HepG2 (cell line): ENCODE results near the gene IL1R1. TPM values are rescaled to one million over a fixed set of nuclear protein-coding genes. Genes with fewer than 3 reads are reported as not detected.

Experiments used
- ATAC-seq: fragments of 200-7000 bp; cut with Tn5 transposase; 3 replicates; pipeline ENCODE4 v1.9.1; 2020; ENCODE audit warnings: mild to moderate bottlenecking, moderate library complexity
- BruUV-seq: library from RNA; stranded (reverse); fragments of 400-500 nt; replicated peaks from 2 replicates; lab custom pipeline; 2021; lab: Mats Ljungman, UMichigan
- CTCF ChIA-PET: fragments of 300-600 bp; formaldehyde crosslinking; extraction: SDS; loops from one replicate; lab custom pipeline; 2021; ENCODE audit warnings: low total read pairs, inconsistent platforms, low intra/inter-chr PET ratio; lab: Yijun Ruan, JAX
- POLR2A ChIA-PET: fragments of 350-600 bp; sonication (Branson Sonifier 250); formaldehyde crosslinking; loops from one replicate; lab custom pipeline; 2020; ENCODE audit warnings: antibody characterized with exemption, inconsistent platforms; lab: Yijun Ruan, JAX
- DNase-seq: peaks from one replicate; pipeline ENCODE4 v3.0.0-alpha.2; 2015; ENCODE audit warnings: low spot score
- FAIRE-seq: peaks from 3 replicates; lab custom pipeline; 2011; peaks lifted over from hg19 to GRCh38; lab: Jason Lieb, UNC
- H2AFZ ChIP-seq: one replicate; pipeline ENCODE4 v1.6.1; 2011; ENCODE audit warnings: low read length, inconsistent platforms
- H3K27ac ChIP-seq: fragments of 300-600 bp; 3 replicates; pipeline ENCODE4 v1.8.0; 2011; ENCODE audit warnings: mixed run types, mild to moderate bottlenecking, mixed read lengths, low read length, inconsistent platforms; ENCODE audit not compliant: insufficient read depth; ENCODE audit errors: extremely low read length
- H3K27me3 ChIP-seq, 2 experiments: fragments of 200-600 bp in 1 of 2; 2 replicates in 1 of 2; 3 replicates in 1 of 2; pipeline versions ENCODE4 v1.6.0 to v1.8.0; 2011; ENCODE audit warnings: low read length in 2 of 2, mild to moderate bottlenecking in 2 of 2, moderate library complexity in 2 of 2, inconsistent platforms in 1 of 2; ENCODE audit not compliant: insufficient read depth in 2 of 2, control insufficient read depth in 1 of 2
- H3K36me3 ChIP-seq, 2 experiments: fragments of 200-600 bp in 1 of 2; replicated peaks in 1 of 2; 2 replicates in 1 of 2; 3 replicates in 1 of 2; pipeline versions ENCODE4 v1.5.1 to v1.8.0; 2011; ENCODE audit warnings: low read length in 2 of 2, inconsistent platforms in 1 of 2; ENCODE audit not compliant: insufficient read depth in 2 of 2, control insufficient read depth in 1 of 2
- H3K4me1 ChIP-seq: 2 replicates; pipeline ENCODE4 v1.5.1; 2012; ENCODE audit warnings: low read length, inconsistent platforms; ENCODE audit not compliant: insufficient read depth
- H3K4me2 ChIP-seq: 2 replicates; pipeline ENCODE4 v1.6.0; 2011; ENCODE audit warnings: low read depth, low read length, inconsistent platforms
- H3K4me3 ChIP-seq, 3 experiments: fragments of 200-600 bp in 1 of 3; sonication (generic), shearing (Covaris generic) in 1 of 3; replicated peaks in 1 of 3; 2 replicates each; pipeline ENCODE4 v1.5.1; 2011 to 2016; ENCODE audit warnings: low read length in 3 of 3, inconsistent platforms in 2 of 3, low read depth in 2 of 3, mild to moderate bottlenecking in 2 of 3, control low read depth in 1 of 3, mixed read lengths in 1 of 3; ENCODE audit not compliant: insufficient read depth in 1 of 3
- H3K79me2 ChIP-seq: one replicate; pipeline ENCODE4 v1.6.1; 2011; ENCODE audit warnings: low read length, inconsistent platforms; ENCODE audit not compliant: insufficient read depth
- H3K9ac ChIP-seq: 2 replicates; pipeline ENCODE4 v1.6.0; 2011; ENCODE audit warnings: mild to moderate bottlenecking, low read depth, low read length, inconsistent platforms; ENCODE audit not compliant: insufficient read depth
- H3K9me3 ChIP-seq: 2 replicates; pipeline ENCODE4 v1.5.1; 2012; ENCODE audit warnings: mild to moderate bottlenecking, low read length
- H4K20me1 ChIP-seq: 2 replicates; pipeline ENCODE4 v1.6.0; 2011; ENCODE audit warnings: inconsistent platforms, mild to moderate bottlenecking, low read length, moderate library complexity; ENCODE audit not compliant: insufficient read depth
- FOXA1 ChIP-seq, 2 experiments: fragments of 450-650 bp in 1 of 2; sonication (generic) in 1 of 2; formaldehyde crosslinking in 1 of 2; IDR thresholded peaks; 2 replicates each; pipeline versions ENCODE4 v1.4.0 to v1.6.1; 2016 to 2020; ENCODE audit warnings: missing genetic modification reagents in 1 of 2
- KLF12 ChIP-seq: sonication (generic); formaldehyde crosslinking; IDR thresholded peaks from 2 replicates; pipeline ENCODE4 v1.4.0; 2020; ENCODE audit warnings: missing genetic modification reagents, borderline replicate concordance
- NFATC3 ChIP-seq: sonication (generic); formaldehyde crosslinking; IDR thresholded peaks from 2 replicates; pipeline ENCODE4 v1.5.1; 2020; ENCODE audit warnings: mild to moderate bottlenecking, missing genetic modification reagents
- PBX3 ChIP-seq: sonication (generic); formaldehyde crosslinking; IDR thresholded peaks from 2 replicates; pipeline ENCODE4 v1.8.1; 2023; ENCODE audit warnings: missing genetic modification reagents, inconsistent platforms, borderline replicate concordance
- PLRG1 ChIP-seq: fragments of 450-650 bp; conservative IDR thresholded peaks from 2 replicates; pipeline ENCODE4 v1.6.1; 2016
- POLR2A ChIP-seq, 2 experiments: IDR thresholded peaks; 2 replicates each; pipeline ENCODE4 v1.6.1; 2011; ENCODE audit warnings: low read depth in 2 of 2, low read length in 2 of 2, mild to moderate bottlenecking in 1 of 2, moderate library complexity in 1 of 2; ENCODE audit not compliant: insufficient read depth in 1 of 2
- ZFP36 ChIP-seq: fragments of 150-350 bp; IDR thresholded peaks from 2 replicates; pipeline ENCODE4 v1.6.1; 2018; ENCODE audit warnings: borderline replicate concordance, low read length, low read depth; ENCODE audit not compliant: partially characterized antibody
- ZFX ChIP-seq: sonication (generic); formaldehyde crosslinking; IDR thresholded peaks from 2 replicates; pipeline ENCODE4 v1.4.0; 2020; ENCODE audit warnings: mild to moderate bottlenecking, low read depth, missing genetic modification reagents, moderate library complexity
- ZNF235 ChIP-seq: sonication (generic); formaldehyde crosslinking; IDR thresholded peaks from 2 replicates; pipeline ENCODE4 v1.8.1; 2023; ENCODE audit warnings: mild to moderate bottlenecking, missing genetic modification reagents, borderline replicate concordance
- ZNF354B ChIP-seq: sonication (generic); formaldehyde crosslinking; IDR thresholded peaks from 2 replicates; pipeline ENCODE4 v1.8.0; 2022; ENCODE audit warnings: mild to moderate bottlenecking, missing genetic modification reagents
- ZNF672 ChIP-seq: sonication (generic); formaldehyde crosslinking; IDR thresholded peaks from 2 replicates; pipeline ENCODE4 v1.8.1; 2022; ENCODE audit warnings: missing genetic modification reagents
- WGBS: methylation state at CpG from one replicate; pipeline ENCODE4 v1.1.6; 2017; ENCODE audit warnings: low lambda C conversion rate; 5-methylcytosine and 5-hydroxymethylcytosine counted together
- in situ Hi-C: cut with HindIII; loops from 2 replicates; pipeline ENCODE4 v1.10.0; 2017; ENCODE audit warnings: low pct_unique_long_range_greater_than_20kb; ENCODE audit not compliant: extremely low pct_ligation_motif_present
- intact Hi-C: fragments of 100-400 bp; cut with micrococcal nuclease; formaldehyde crosslinking; loops from one replicate; pipeline ENCODE4 v1.10.0; 2022; ENCODE audit not compliant: unreplicated experiment
- polyA plus RNA-seq, 8 experiments: library from polyadenylated mRNA; depleted of rRNA in 3 of 8; stranded (reverse) in 7 of 8; unstranded in 1 of 8; fragments of >200 nt; fragmentation: Illumina TruSeq in 4 of 8; extraction: Trizol in 4 of 8; gene quantifications; 2 replicates each; pipeline versions ENCODE4 v1.2.1 to v1.2.3, GENCODE V29; 2011 to 2016; ENCODE audit warnings: low read depth in 4 of 8, missing spikeins in 1 of 8, mixed read lengths in 1 of 8; ENCODE audit not compliant: insufficient read depth in 1 of 8
- total RNA-seq, 5 experiments: library from RNA; depleted of rRNA; stranded (reverse); fragments of >200 nt; fragmentation: Illumina TruSeq; extraction: Trizol; gene quantifications; 2 replicates each; pipeline ENCODE4 v1.2.3, GENCODE V29; 2016; ENCODE audit warnings: low read depth in 1 of 5
- TF ChIP-seq, protein P1 (sequence below): sonication (generic); formaldehyde crosslinking; conservative IDR thresholded peaks from 2 replicates; pipeline ENCODE4 v1.4.0; 2020; ENCODE audit warnings: missing genetic modification reagents
- TF ChIP-seq, protein P2 (sequence below): sonication (generic); formaldehyde crosslinking; IDR thresholded peaks from 2 replicates; pipeline ENCODE4 v1.4.0; 2020; ENCODE audit warnings: missing genetic modification reagents, mild to moderate bottlenecking, borderline replicate concordance

IL1R1 gene
- total and polyA plus RNA-seq, 2 of the 13 experiments (the other 11 are each of a cell fraction or from before 2014, with no cell fraction given) = 38.0 to 93.1 TPM

- Histone ChIP-seq H3K36me3 (no peaks in the 10 kb centered on the region), H4K20me1 (no peaks in the 10 kb centered on the region), H3K27me3 (no peaks in the 10 kb centered on the region), H3K9ac (no peak overlapping the region), H2AFZ (no peak overlapping the region), H3K4me2 (no peak overlapping the region), H3K9me3 (no peaks in the 10 kb centered on the region), H3K79me2 (no peaks in the 10 kb centered on the region), H3K27ac (no peak overlapping the region), H3K4me1 (peaks cover 24% of the 10 kb centered on the region), H3K4me3 (no peak overlapping the region)
- TF ChIP-seq ZNF672 (no peak), ZNF354B (CRISPR knock-in tag) (no peak), POLR2A (IDR thresholded peaks at IDR 0.05; ENCODE audit: insufficient read depth in 1 of 2, low read depth in 2 of 2, low read length in 2 of 2) (no peak), FOXA1 (IDR thresholded peaks at IDR 0.05) (0 out of 2 replicates have a peak, but pooled peaks have one; percentile 5), FOXA1 (CRISPR knock-in tag; IDR thresholded peaks at IDR 0.05) (no peak)
- ChIA-PET POLR2A (no interaction called here), CTCF (no interaction called here)
- FAIRE-seq (no peak), ATAC-seq (no peak), DNase-seq (no peak)
- in situ Hi-C loops (no loop called here), intact Hi-C loops (no loop called here)
- no TSS peak for BruUV-seq
- WGBS = 94% methylated on average over 5 of the region's 5 CpGs
Observed at GRCh38 chr2:102120261-102120660, 22.3 kb upstream of the IL1R1 start.

DNA sequence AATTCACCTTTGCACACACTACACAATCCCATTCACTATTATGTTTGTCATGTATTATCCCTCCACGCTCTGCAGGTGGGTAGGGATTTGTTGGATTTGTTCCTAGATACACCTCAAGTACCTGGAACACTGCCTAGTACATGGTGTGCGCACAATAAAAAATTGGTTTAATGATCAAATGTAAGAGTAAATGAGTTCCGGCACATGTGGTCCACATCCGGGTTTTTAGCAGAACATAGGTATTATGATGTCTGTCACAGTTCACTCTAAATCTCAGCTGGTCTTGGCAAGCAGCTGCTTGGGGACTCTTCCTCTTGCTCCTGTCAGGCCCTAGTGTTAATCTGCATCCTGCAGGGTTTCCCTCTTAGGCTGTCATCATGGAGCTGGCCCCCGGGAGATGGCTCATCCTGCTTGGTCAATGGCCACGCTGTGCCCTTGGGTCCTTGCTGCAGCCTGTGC is 21.8 kb upstream of the IL1R1 start:
- Histone ChIP-seq H3K9ac (no peak overlapping the region), H3K4me2 (no peak overlapping the region), H3K36me3 (no peaks in the 10 kb centered on the region), H3K27me3 (no peaks in the 10 kb centered on the region), H4K20me1 (no peaks in the 10 kb centered on the region), H3K4me3 (no peak overlapping the region), H3K79me2 (no peaks in the 10 kb centered on the region), H3K9me3 (no peaks in the 10 kb centered on the region), H2AFZ (no peak overlapping the region), H3K27ac (no peak overlapping the region), H3K4me1 (peaks cover 19% of the 10 kb centered on the region)
- BruUV-seq = no TSS peak
- ATAC-seq (no peak; the same call in 2 of the 3 replicates), DNase-seq (no peak), FAIRE-seq (no peak)
- in situ Hi-C loops (no loop called here), intact Hi-C loops (no loop called here)
- ChIA-PET POLR2A (no interaction called here), CTCF (no interaction called here)
- WGBS = 98% methylated on average over 6 of the region's 6 CpGs
- TF ChIP-seq KLF12 (CRISPR knock-in tag) = no peak
- TF ChIP-seq PLRG1 = no peak
- no peak for TF ChIP-seq PBX3 (CRISPR knock-in tag)
- TF ChIP-seq, protein P1, sequence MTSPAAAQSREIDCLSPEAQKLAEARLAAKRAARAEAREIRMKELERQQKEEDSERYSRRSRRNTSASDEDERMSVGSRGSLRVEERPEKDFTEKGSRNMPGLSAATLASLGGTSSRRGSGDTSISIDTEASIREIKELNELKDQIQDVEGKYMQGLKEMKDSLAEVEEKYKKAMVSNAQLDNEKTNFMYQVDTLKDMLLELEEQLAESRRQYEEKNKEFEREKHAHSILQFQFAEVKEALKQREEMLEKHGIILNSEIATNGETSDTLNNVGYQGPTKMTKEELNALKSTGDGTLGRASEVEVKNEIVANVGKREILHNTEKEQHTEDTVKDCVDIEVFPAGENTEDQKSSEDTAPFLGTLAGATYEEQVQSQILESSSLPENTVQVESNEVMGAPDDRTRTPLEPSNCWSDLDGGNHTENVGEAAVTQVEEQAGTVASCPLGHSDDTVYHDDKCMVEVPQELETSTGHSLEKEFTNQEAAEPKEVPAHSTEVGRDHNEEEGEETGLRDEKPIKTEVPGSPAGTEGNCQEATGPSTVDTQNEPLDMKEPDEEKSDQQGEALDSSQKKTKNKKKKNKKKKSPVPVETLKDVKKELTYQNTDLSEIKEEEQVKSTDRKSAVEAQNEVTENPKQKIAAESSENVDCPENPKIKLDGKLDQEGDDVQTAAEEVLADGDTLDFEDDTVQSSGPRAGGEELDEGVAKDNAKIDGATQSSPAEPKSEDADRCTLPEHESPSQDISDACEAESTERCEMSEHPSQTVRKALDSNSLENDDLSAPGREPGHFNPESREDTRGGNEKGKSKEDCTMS (CRISPR knock-in tag) = no peak
- TF ChIP-seq ZNF235 = no peak
- no peak for TF ChIP-seq NFATC3 (CRISPR knock-in tag)
- no peak for TF ChIP-seq ZFP36
- TF ChIP-seq ZFX = no peak
- TF ChIP-seq, protein P2, sequence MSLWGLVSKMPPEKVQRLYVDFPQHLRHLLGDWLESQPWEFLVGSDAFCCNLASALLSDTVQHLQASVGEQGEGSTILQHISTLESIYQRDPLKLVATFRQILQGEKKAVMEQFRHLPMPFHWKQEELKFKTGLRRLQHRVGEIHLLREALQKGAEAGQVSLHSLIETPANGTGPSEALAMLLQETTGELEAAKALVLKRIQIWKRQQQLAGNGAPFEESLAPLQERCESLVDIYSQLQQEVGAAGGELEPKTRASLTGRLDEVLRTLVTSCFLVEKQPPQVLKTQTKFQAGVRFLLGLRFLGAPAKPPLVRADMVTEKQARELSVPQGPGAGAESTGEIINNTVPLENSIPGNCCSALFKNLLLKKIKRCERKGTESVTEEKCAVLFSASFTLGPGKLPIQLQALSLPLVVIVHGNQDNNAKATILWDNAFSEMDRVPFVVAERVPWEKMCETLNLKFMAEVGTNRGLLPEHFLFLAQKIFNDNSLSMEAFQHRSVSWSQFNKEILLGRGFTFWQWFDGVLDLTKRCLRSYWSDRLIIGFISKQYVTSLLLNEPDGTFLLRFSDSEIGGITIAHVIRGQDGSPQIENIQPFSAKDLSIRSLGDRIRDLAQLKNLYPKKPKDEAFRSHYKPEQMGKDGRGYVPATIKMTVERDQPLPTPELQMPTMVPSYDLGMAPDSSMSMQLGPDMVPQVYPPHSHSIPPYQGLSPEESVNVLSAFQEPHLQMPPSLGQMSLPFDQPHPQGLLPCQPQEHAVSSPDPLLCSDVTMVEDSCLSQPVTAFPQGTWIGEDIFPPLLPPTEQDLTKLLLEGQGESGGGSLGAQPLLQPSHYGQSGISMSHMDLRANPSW = no peak
